NCI-H146 (cell line): ENCODE results near the gene CD101.
A peak's percentile ranks its signal among the peaks of the same experiment; 100 is the strongest.

Experiments
- DNase-seq: peaks from one replicate; lab custom pipeline; 2025; lab: John Stamatoyannopoulos, UW

CD101 gene

DNA sequence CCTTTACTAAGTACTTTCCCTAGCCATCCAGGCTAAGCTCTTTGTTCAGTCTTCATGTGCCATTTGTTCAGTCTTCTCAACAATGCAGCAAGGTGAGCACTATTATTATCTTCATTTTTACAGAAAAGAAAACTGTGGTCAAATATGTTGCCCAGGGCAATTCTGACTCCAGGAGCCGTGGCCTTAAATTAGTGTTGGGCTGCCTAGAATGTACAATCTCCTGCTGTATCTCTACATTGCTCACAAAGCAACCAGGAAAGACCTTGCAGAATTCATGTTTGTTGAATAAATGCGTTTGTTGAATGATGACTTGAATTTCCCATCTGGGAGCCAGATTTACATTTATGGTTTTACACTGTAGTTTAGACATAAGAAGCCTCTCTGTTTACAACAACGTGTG is 14.2 kb downstream of the CD101 start:
- peak; percentile 87 for DNase-seq

DNA sequence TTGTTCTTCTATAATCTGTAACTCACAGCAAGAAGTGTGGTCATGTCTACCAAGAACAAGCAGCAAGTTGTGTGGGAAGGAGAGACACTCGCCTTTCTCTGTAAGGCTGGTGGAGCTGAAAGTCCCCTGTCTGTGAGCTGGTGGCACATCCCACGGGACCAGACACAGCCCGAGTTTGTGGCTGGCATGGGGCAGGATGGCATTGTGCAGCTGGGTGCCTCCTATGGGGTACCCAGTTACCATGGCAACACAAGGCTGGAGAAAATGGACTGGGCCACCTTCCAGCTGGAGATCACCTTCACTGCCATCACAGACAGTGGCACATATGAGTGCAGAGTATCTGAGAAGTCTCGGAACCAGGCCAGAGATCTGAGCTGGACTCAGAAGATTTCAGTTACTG is 15.5 kb downstream of the CD101 start:
- no peak for DNase-seq

DNA sequence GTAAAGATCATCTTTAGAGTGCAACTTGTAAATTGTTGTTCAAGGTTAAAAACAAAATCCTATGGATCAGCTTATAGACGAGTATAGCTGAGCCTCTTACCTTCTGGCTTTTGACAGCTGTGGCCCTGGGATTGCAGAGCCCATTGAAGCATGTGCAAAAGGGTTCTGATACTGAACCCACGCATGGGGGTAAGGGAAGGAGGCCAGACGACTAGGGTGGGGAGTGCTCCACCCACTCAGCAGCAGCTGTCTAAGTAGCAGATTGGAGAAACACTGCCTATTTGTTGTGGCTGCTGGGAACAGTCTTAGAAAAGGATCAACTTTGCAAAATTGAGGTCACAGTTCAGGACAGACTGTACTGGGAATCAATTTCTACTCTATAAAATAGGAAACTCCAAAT is 16.1 kb downstream of the CD101 start:
- DNase-seq: no peak

DNA sequence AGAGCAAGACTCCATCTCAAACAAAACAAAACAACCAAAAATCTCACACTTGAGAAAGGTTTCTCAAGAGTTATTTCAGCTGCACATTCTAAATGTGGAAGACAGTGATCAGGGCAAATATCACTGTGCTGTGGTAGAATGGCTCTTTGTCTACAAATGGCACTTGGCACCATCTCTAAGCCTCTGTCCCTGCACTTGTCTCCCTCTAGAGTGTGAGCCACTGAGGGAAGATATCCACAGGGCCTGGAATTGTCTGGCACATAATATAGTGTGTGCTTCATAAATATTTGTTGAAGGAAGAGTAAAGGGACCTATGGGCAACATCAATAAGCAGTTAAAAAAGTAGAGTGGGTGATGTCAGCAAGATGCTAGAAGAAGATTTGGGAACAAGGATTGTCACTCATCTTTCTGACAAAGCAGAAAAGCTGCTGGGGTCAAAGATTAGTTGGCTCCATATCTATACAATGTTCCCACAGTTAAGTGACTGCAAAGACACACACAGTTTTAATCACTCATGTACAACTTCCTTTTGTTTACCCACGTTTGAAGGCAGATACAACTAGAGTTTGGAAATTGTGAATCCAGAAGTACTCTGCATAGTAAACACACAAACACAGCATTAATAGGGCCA is 19.1 kb downstream of the CD101 start:
- no peak for DNase-seq

DNA sequence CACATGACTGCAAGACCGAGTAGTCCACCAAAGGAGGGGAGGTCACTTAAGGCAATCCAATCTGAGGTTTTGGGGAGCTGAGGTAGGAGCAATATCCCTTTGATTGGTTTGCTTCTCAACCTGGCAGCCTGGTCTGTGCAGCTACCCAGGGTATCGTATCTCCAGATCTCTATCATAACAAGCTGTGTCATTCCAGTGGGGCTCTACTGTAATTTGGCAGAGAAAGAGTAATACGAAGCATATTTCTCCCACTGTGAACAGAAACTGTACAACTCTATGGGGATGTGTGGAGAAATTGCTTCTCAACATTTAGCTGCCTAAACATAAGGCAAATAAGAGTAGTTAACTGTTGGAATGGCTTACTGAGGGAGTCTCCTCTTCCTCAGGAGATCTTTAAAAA is 20.6 kb downstream of the CD101 start:
- DNase-seq: no peak

DNA sequence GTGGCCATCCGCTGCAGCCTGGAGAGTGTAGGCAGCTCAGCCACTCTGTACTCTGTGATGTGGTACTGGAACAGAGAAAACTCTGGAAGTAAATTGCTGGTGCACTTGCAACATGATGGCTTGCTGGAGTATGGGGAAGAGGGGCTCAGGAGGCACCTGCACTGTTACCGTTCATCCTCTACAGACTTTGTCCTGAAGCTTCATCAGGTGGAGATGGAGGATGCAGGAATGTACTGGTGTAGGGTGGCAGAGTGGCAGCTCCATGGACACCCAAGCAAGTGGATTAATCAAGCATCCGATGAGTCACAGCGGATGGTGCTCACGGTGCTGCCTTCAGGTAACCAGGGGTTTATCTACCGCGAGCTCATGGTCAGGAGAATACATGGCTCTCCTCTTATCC is 24.0 kb downstream of the CD101 start:
- DNase-seq: no peak

DNA sequence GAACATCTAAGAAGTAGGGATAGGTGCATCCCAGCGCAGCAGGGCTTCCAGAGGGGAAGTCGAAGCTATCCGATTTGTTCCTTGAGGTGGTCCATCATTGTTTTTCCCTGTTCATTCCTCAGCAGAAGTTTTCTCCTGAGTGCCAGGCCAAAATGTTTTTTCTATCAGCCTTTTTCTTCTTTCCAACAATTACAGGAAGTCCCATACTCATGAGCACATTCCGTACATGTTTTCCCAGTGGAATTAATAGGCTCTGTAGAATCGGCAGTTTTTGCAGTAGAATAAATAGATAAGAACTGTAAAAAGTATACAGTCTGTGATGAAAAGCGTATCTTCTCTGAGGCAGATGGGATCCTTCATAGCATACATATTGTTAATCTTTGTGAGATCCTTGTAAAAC is 24.8 kb downstream of the CD101 start:
- DNase-seq: no peak

DNA sequence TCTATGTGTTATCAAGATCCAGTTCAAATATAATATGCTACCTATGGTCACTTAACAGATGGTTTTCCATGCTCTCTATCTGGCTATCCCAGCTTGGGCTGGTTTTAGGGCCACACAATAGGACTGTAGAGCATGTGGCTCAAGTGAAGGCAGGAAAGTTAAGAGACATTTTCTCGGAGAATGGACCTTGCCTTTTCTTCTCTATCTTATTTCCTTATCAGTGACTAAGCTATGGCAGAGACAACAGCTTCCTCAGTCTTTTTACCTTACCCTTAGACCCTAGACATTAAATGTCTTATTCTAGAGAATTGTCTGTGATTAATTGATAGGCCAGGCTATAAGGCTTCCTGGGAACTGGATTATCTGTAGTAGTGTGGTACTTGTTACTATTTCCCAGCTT is 28.1 kb downstream of the CD101 start:
- no peak for DNase-seq

DNA sequence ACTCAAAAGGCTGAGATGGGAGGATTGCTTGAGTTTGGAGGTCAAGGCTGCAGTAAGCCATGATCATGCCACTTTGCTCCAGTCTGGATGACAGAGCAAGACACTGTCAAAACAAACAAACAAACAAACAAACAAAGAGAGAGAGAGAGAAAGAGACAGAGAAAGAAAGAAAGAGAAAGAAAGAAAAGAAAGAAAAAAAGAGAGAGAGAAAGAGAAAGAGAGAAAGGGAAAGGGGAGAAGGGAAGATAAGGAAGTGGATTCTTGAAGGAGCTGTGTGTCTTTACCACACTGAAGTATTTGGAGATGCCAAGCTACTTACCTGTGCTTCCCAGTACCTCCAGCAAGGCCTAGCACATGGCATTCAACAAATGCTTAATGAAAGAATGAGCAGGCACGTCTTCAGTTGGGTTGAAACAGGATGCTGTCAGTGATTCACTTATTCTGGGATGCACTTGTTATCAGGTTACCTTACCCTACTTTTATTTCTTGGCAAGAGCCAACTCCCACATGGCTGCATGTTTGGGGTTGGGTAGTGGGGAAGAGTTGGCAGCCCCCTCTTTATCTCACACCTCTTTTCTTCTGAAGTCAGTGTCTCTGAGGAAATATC is 28.8 kb downstream of the CD101 start:
- DNase-seq: no peak

DNA sequence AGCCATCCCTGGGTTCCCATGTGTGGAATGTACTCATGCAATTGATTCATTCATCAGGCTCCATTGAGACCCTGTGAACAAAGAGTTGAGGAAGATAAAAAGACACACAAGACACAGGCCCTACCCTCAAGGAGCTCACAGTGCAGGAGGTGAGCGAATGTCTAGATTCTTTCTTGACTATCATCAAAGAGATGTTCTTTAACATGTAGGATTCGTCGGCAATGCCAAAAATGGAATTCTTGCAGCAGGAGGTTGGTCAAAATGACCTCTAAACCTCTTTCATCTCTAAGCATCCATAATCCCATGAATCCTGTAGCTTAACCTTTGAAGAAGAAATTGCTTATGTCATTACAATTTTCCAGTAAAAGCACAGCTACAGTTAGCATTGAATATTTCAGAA is 30.7 kb downstream of the CD101 start:
- no peak for DNase-seq

DNA sequence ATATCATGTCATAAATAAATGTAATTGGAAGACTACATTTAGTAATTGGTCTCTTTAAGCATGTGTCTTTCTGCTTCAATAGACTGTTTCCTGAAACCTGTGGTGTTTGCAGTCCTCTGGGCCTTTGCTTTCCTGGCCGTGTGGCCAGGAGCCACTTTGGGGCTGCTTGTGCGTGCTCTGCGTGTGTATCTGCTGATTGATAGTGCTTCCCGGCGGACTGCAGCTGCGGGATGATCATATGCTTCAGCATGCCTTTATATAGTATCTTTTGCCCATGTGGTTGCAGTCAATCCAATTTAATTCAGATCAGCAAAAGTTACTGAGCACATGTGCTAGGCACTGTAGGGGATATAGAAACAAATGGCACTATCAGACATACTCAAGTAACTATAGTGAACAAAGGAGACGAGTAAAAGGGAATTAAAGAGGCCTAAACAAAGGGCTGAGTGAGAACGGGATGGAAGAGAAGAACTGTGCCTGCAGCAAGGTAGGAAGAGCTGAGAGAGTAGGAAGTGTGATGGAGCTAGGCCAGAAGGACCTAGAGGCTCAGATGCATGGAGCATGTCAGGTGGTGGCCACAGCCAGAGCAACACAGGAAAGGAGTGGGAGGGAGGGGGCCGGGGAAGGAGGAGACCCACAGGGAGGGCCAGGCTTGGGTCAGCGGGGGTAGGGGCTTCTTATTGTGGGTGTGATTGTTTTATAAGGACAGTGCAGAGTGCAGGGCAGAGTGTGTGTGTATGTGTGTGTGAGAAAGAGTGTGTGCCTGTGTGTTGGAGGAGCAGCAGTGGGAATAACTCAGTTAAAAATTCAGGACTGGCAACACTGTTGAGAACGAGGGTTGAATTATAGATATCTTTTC is 31.4 kb downstream of the CD101 start:
- DNase-seq: no peak

DNA sequence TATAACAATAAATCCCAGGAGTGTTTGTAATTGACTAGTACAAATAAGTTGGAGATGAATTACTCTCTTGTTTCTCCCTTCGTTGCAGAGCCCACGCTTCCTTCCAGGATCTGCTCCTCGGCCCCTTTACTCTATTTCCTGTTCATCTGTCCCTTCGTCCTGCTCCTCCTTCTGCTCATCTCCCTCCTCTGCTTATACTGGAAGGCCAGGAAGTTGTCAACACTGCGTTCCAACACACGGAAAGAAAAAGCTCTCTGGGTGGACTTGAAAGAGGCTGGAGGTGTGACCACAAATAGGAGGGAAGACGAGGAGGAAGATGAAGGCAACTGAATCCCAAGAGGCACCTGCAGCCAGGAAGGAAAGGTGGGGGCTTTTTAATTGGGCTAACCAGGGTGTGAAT is 32.2 kb downstream of the CD101 start:
- DNase-seq: no peak

DNA sequence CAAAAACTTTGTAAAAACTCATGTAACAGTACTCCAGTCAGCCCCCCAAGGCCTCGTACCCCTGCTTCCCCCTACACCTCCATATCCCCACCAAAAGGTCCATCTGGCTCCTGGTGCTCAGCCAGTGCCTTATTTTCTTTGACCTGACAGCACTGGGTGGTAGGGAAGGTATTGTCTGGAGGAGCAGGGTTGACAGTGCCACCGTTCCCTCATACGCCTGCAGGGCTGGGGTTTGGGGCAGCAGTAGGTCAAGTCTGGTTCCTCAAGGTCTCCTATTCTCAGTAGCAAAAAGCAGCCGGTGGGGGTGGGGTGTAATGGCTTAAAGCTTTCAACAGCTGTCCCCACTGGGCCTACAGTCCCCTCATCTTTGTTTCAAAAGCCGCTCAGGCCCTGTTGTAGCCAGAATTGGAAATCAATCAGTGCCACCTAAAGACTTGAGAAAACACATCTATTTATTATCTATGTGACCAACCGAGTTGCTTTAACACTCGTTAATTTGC is 33.3 kb downstream of the CD101 start:
- DNase-seq: peak; percentile 13

DNA sequence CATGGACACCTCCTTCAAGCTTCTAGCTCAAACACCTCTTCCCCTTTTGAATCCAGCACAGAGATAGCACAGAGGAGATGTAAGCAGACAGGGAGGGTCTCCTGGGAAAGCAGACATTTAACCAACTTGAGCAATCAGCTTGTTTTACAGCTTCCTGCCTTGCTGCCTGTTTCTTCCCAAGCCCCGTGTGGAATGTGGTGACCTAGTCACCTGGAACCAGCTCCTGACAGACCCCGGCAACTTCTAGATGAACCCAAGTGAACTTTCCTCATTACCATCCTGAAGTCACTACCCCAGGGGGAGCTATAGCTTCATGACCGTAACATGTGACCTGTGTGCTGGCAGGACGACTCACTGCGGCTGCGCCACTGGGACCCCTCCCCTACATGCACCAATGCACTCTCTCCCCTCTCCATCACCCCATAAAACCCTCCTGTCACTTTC is 34.5 kb downstream of the CD101 start:
- no peak for DNase-seq

DNA sequence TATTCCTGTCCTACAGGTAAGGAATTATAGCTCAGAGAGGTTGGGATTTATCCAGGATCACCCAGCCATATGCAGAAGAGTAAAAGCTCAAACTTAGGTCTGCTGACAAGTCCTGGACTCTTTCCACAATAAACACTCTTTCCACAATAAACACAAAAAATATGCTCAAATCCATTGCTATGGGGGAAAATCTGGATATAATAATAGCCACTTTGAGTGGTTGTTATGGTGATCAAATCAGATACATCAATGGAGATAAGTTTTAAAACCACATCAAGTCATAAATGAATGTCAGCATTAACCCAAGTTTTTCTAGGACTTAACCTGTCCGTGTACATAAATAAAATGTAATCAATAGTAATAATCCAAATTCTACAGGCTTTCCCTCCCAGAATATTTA is 36.2 kb downstream of the CD101 start:
- DNase-seq: no peak

DNA sequence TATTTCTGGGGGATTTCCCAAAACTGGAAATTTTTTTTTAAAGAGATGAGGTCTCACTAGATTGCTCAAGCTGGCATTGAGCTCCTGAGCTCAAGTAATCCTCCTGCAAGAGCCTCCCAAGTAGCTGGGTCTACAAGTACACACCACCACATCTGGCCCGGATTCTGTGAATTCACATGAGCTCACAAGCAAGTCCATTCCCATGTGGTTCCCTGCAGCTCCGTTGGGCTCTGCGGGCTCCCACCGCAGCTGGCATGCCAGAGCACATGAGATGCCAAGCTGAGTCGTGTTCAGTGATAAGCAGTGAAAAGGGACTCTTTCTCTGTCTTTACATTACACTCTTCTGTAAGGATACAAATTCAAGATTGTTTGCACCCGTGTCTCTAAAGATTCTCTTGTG is 36.7 kb downstream of the CD101 start:
- no peak for DNase-seq

DNA sequence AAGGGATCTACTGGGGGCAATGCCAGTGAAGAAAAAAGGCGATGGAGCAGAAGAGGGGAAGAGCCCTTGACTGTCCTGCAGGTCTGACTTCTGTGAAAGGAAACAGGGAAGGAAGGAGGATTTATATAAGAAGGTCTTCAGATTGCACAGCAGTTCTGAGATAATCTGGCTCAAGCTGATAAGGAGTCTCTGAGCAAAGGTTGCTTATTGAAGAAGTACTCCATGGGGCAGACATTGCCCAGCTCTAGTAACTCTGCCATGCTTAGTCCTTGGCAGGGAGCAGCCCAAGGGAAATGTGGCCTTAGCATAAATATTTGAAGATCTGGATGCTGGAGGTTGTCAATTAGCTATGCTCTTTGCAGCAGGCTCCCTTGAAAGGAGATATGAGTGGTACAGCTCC is 42.7 kb downstream of the CD101 start:
- DNase-seq: no peak

DNA sequence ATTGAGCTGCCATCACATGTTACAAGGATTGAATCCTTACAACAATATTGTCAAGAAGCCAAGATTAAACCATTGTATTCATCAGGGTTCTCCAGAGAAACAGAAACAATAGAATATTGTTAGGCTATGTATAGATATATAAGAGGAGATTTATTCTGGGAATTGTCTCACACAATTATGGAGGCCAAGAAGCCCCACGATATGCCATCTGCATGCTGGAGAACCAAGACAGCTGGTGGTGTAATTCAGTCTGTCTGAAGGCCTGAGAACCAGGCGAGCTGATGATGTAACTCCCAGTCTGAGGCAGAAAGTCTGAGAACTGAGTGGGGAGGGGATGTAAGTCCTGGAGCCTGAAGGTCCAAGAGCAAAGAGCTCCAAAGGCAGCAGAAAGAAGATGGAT is 44.1 kb downstream of the CD101 start:
- DNase-seq: no peak

DNA sequence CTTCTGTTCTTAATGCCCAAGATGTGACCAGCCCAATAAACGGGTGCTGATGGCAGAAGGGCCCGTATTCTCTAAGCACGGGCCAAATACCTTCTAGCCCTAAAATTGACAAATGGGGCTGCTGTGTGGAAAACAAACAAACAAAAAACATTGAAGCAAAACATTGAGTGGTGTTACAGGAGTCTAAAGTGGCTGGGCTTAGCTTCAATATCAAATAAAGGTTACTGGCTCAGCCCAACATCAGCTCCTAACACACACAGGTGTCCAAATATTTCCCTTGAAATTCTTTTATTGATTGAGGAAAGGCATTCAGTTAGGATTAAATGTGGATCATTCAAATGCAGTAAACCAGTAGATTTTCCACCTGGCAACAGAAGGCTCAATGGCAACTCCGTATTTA is 45.2 kb downstream of the CD101 start:
- DNase-seq: peak; percentile 19

DNA sequence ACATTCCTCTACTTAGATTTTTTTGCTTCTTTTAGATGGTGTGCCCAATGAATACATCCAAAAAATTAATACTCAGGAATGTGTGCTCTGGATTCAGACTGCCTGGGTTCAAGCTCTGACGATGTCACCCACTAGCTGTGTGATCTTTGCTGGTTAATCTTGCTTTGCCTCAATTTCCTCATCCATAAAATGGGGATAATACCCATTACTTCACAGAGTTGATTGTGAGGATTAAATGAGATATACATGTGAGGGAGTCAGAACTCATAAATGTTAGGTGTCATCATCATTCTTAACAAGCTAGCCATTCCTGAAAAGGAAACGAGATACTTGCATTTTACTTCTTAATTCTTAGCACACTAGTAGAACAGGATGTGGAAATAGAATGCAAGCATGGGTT is 45.7 kb downstream of the CD101 start:
- DNase-seq: no peak

DNA sequence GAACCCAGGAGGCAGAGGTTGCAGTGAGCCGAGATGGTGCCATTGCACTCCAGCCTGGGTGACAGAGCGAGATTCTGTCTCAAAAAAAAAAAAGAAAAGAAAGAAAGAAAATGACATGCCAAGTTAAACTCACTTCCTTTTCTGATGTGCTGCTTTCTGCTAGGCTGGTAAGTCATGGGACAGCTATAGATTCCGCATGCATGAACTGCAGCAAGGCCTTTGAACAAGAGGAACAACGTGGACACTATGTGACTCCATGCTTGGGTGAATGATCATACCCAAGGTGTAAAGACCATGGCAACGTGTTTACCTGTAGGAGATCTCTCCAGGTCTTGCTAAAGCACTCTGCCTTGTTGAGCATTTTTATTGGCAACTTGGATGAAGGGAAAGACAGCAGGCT is 48.3 kb downstream of the CD101 start:
- DNase-seq: no peak

DNA sequence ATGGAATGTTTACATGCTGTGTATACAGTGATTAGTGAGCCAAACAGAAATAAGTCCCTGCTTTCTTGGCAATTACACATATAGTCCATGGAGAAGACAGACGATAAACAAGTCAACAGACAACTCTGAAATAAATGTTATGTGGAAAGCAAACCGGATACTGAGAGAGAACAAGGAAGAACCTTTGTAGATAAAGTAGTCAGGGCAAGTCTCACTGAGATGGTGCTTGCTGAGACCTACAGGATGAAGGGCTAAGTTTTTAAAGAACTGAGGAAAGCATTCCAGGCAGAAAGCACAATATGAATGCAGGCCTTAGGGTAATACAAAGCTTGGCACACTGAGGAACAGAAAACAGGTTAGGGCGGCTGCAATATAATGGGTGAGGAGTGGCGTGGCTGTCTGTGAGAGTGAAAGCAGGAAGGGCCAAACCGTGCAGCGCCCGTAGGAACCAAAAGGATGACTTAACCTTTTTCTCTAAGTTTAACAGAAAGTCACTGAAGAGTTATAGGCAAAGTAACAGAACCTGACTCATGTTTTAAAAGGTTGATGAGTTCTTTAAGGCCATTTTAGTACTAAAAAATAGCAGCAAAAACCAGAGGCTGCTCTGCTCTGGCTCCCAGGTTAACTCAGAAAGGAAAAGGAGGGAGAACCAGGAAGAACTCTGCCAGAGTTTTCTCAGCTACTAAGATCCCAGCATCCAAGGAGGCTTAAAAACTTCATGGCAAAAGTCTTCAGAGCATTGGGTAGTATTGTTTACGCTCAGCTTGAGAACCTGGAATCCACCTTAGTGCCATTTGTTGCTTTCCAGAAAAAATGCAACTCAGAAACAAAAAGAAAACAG is 49.9 kb downstream of the CD101 start:
- DNase-seq: no peak
